H9 (cell line): ENCODE data around the gene CHCHD6. TPM values are rescaled to one million over a fixed set of nuclear protein-coding genes. Genes with fewer than 3 reads are reported as not detected.

Source experiments
- DNase-seq: peaks from one replicate; pipeline ENCODE4 v3.0.0-alpha.2; 2017
- H2AFZ ChIP-seq: one replicate; pipeline ENCODE4 v1.6.1; 2013; ENCODE audit warnings: mild to moderate bottlenecking, low read length, control low read depth, moderate library complexity
- H2AK5ac ChIP-seq: 2 replicates; pipeline ENCODE4 v1.6.1; 2013; ENCODE audit warnings: low read length, control low read depth, mixed read lengths; ENCODE audit not compliant: insufficient read length
- H2BK120ac ChIP-seq: one replicate; pipeline ENCODE4 v1.6.1; 2013; ENCODE audit warnings: low read depth, mild to moderate bottlenecking, low read length, control low read depth, inconsistent platforms; ENCODE audit not compliant: poor library complexity, severe bottlenecking
- H2BK12ac ChIP-seq: 2 replicates; pipeline ENCODE4 v1.6.1; 2013; ENCODE audit warnings: low read length, control low read depth, mixed read lengths, low read depth; ENCODE audit not compliant: insufficient read length
- H2BK15ac ChIP-seq: 2 replicates; pipeline ENCODE4 v1.6.1; 2013; ENCODE audit warnings: low read depth, low read length, control low read depth
- H2BK20ac ChIP-seq: one replicate; pipeline ENCODE4 v1.6.1; 2013; ENCODE audit warnings: low read depth, mild to moderate bottlenecking, low read length, control low read depth, inconsistent platforms; ENCODE audit not compliant: poor library complexity, severe bottlenecking
- H2BK5ac ChIP-seq: 2 replicates; pipeline ENCODE4 v1.6.1; 2013; ENCODE audit warnings: low read length, control low read depth, mixed read lengths; ENCODE audit not compliant: insufficient read length
- H3K14ac ChIP-seq: 2 replicates; pipeline ENCODE4 v1.6.1; 2013; ENCODE audit warnings: low read length, control low read depth; ENCODE audit not compliant: insufficient read depth
- H3K18ac ChIP-seq: 2 replicates; pipeline ENCODE4 v1.6.1; 2013; ENCODE audit warnings: low read depth, mild to moderate bottlenecking, mixed read lengths, low read length, control low read depth; ENCODE audit not compliant: insufficient read length
- H3K23ac ChIP-seq: 2 replicates; pipeline ENCODE4 v1.6.1; 2013; ENCODE audit warnings: low read length, control low read depth, mixed read lengths, low read depth; ENCODE audit not compliant: insufficient read length
- H3K23me2 ChIP-seq: 2 replicates; pipeline ENCODE4 v1.6.1; 2013; ENCODE audit warnings: low read depth, mild to moderate bottlenecking, mixed read lengths, low read length, control low read depth; ENCODE audit not compliant: insufficient read length, poor library complexity, severe bottlenecking
- H3K27ac ChIP-seq: 2 replicates; pipeline ENCODE4 v1.5.1; 2013; ENCODE audit warnings: low read length, control low read depth, mixed read lengths, low read depth; ENCODE audit not compliant: insufficient read length
- H3K27me3 ChIP-seq: 2 replicates; pipeline ENCODE4 v1.6.1; 2013; ENCODE audit warnings: low read length, control low read depth, inconsistent platforms; ENCODE audit not compliant: insufficient read depth
- H3K4ac ChIP-seq: 2 replicates; pipeline ENCODE4 v1.6.1; 2013; ENCODE audit warnings: low read depth, mild to moderate bottlenecking, control low read depth, inconsistent platforms, low read length, moderate library complexity
- H3K4me1 ChIP-seq: 2 replicates; pipeline ENCODE4 v1.6.1; 2013; ENCODE audit warnings: low read length, control low read depth, inconsistent platforms; ENCODE audit not compliant: insufficient read depth
- H3K4me2 ChIP-seq: 2 replicates; pipeline ENCODE4 v1.6.1; 2013; ENCODE audit warnings: low read length, control low read depth, mixed read lengths; ENCODE audit not compliant: insufficient read length, insufficient read depth
- H3K56ac ChIP-seq: 2 replicates; pipeline ENCODE4 v1.6.1; 2013; ENCODE audit warnings: low read depth, mild to moderate bottlenecking, mixed read lengths, low read length, control low read depth; ENCODE audit not compliant: insufficient read length
- H3K79me1 ChIP-seq: 2 replicates; pipeline ENCODE4 v1.6.1; 2013; ENCODE audit warnings: low read depth, mild to moderate bottlenecking, moderate library complexity, low read length, control low read depth, inconsistent platforms; ENCODE audit not compliant: insufficient read depth, poor library complexity, severe bottlenecking
- H3K79me2 ChIP-seq: 2 replicates; pipeline ENCODE4 v1.6.1; 2013; ENCODE audit warnings: low read length, control low read depth, inconsistent platforms; ENCODE audit not compliant: insufficient read depth
- H3K9ac ChIP-seq: 2 replicates; pipeline ENCODE4 v1.6.1; 2013; ENCODE audit warnings: low read length, control low read depth, mixed read lengths; ENCODE audit not compliant: insufficient read length; ENCODE audit errors: extremely low read depth
- H3K9me3 ChIP-seq: one replicate; pipeline ENCODE4 v1.6.1; 2013; ENCODE audit warnings: low read depth, low read length, inconsistent platforms; ENCODE audit not compliant: control insufficient read depth
- H3T11ph ChIP-seq: one replicate; pipeline ENCODE4 v1.6.1; 2013; ENCODE audit warnings: mild to moderate bottlenecking, low read length, control low read depth, inconsistent platforms
- H4K20me1 ChIP-seq: one replicate; pipeline ENCODE4 v1.6.1; 2013; ENCODE audit not compliant: control insufficient read depth, insufficient read length, insufficient read depth
- H4K5ac ChIP-seq: 2 replicates; pipeline ENCODE4 v1.6.1; 2013; ENCODE audit warnings: low read depth, mild to moderate bottlenecking, mixed read lengths, low read length, control low read depth; ENCODE audit not compliant: insufficient read length
- H4K8ac ChIP-seq: replicated peaks from 2 replicates; pipeline ENCODE4 v1.6.1; 2013; ENCODE audit warnings: low read length, control low read depth, mixed read lengths, low read depth; ENCODE audit not compliant: insufficient read length
- H4K91ac ChIP-seq: 2 replicates; pipeline ENCODE4 v1.6.1; 2013; ENCODE audit warnings: low read depth, mild to moderate bottlenecking, moderate library complexity, mixed read lengths, low read length, control low read depth; ENCODE audit not compliant: insufficient read length
- H3K27ac Mint-ChIP-seq, 3 experiments: 2 replicates in 2 of 3; 3 replicates in 1 of 3; pipeline ENCODE4 v1.8.0; 2020 to 2021; ENCODE audit warnings: mixed read lengths in 3 of 3, mild to moderate bottlenecking in 1 of 3, moderate library complexity in 1 of 3
- H3K27me3 Mint-ChIP-seq: 2 replicates; pipeline ENCODE4 v1.8.0; 2021; ENCODE audit warnings: low read depth, mild to moderate bottlenecking, moderate library complexity, mixed read lengths
- H3K36me3 Mint-ChIP-seq, 3 experiments: 2 replicates in 2 of 3; 3 replicates in 1 of 3; pipeline ENCODE4 v1.8.0; 2020 to 2021; ENCODE audit warnings: low read depth in 3 of 3, mixed read lengths in 3 of 3; ENCODE audit not compliant: insufficient read depth in 1 of 3
- H3K4me1 Mint-ChIP-seq, 2 experiments: 2 replicates each; pipeline ENCODE4 v1.8.0; 2020; ENCODE audit warnings: mixed read lengths in 2 of 2
- H3K4me3 Mint-ChIP-seq, 2 experiments: 2 replicates in 1 of 2; 3 replicates in 1 of 2; pipeline ENCODE4 v1.8.0; 2020 to 2021; ENCODE audit warnings: mild to moderate bottlenecking in 2 of 2, mixed read lengths in 2 of 2, moderate library complexity in 1 of 2
- H3K9me3 Mint-ChIP-seq, 2 experiments: 2 replicates in 1 of 2; 3 replicates in 1 of 2; pipeline ENCODE4 v1.8.0; 2020; ENCODE audit warnings: mild to moderate bottlenecking in 2 of 2, mixed read lengths in 2 of 2, moderate library complexity in 1 of 2
- CTCF ChIP-seq: fragments of 200-600 bp; sonication (generic); conservative IDR thresholded peaks from 3 replicates; pipeline ENCODE4 v1.8.0; 2021; ENCODE audit warnings: antibody characterized with exemption, mild to moderate bottlenecking
- WGBS: extraction: QIAGEN DNeasy Blood & Tissue Kit; methylation state at CpG from one replicate; pipeline ENCODE4 v1.1.7; 2013; ENCODE audit warnings: missing lambda C conversion rate, low lambda C conversion rate, mixed read lengths; ENCODE audit not compliant: insufficient read length; ENCODE audit errors: extremely low coverage; 5-methylcytosine and 5-hydroxymethylcytosine counted together
- total RNA-seq: library from RNA; stranded (reverse); gene quantifications from 2 replicates; pipeline ENCODE4 v1.2.1, GENCODE V29; 2021

CHCHD6 gene
- total RNA-seq, 1 experiment from 2014 or later = 34.2 TPM

- no peak overlapping the region for H3K27ac ChIP-seq
- H3K9me3 ChIP-seq = no peaks in the 10 kb centered on the region
- no peak overlapping the region for H3K14ac ChIP-seq
- no peak overlapping the region for H3K18ac ChIP-seq
- H3K36me3 Mint-ChIP-seq = peaks cover 23 to 32% (median 28%) of the 10 kb centered on the region in 3 experiments
- H3K4ac ChIP-seq = no peak overlapping the region
- no peaks in the 10 kb centered on the region for H3K27me3 ChIP-seq
- H4K20me1 ChIP-seq = no peaks in the 10 kb centered on the region
- no peaks in the 10 kb centered on the region for H3K4me1 Mint-ChIP-seq
- no peak overlapping the region for H4K8ac ChIP-seq
- H2BK15ac ChIP-seq = no peak overlapping the region
- H4K91ac ChIP-seq = no peak overlapping the region
- no peak overlapping the region for H3K9ac ChIP-seq
- no peak for TF ChIP-seq CTCF
- H2BK20ac ChIP-seq = no peak overlapping the region
- H3K23me2 ChIP-seq = no peaks in the 10 kb centered on the region
- no peak overlapping the region for H3K27ac Mint-ChIP-seq
- H3K79me1 ChIP-seq = no peaks in the 10 kb centered on the region
- no peak overlapping the region for H3K4me2 ChIP-seq
- peaks cover 6 to 12% of the 10 kb centered on the region in 2 experiments for H3K9me3 Mint-ChIP-seq
- no peak overlapping the region for H2BK120ac ChIP-seq
- no peak overlapping the region for H2AK5ac ChIP-seq
- no peak overlapping the region for H3K4me3 Mint-ChIP-seq
- no peak overlapping the region for H2AFZ ChIP-seq
- no peaks in the 10 kb centered on the region for H3K27me3 Mint-ChIP-seq
- H3K23ac ChIP-seq = no peak overlapping the region
- H3K4me1 ChIP-seq = no peaks in the 10 kb centered on the region; the same call in 1 of the 2 replicates
- H2BK12ac ChIP-seq = no peak overlapping the region
- H3K56ac ChIP-seq = no peak overlapping the region
- WGBS = no CpG with 5 or more reads among the region's 1 CpG
- DNase-seq = no peak
- no peak overlapping the region for H3T11ph ChIP-seq
- H4K5ac ChIP-seq = no peak overlapping the region
- H2BK5ac ChIP-seq = no peak overlapping the region
- H3K79me2 ChIP-seq = no peaks in the 10 kb centered on the region
These were observed 24.6 kb downstream of the CHCHD6 start for GRCh38 chr3:126728680-126729079.
